ENCODE measurements around the gene TRIM66. TPM values are rescaled to one million over a fixed set of nuclear protein-coding genes. Genes with fewer than 3 reads are reported as not detected.
A peak's percentile ranks its signal among the peaks of the same experiment; 100 is the strongest.

Gene TRIM66
- total and polyA plus RNA-seq, 10 of the 15 experiments (the other 5 are each of a cell fraction or from before 2014, with no cell fraction given) = 1.7 to 14.5 (median 7.4) TPM

DNA sequence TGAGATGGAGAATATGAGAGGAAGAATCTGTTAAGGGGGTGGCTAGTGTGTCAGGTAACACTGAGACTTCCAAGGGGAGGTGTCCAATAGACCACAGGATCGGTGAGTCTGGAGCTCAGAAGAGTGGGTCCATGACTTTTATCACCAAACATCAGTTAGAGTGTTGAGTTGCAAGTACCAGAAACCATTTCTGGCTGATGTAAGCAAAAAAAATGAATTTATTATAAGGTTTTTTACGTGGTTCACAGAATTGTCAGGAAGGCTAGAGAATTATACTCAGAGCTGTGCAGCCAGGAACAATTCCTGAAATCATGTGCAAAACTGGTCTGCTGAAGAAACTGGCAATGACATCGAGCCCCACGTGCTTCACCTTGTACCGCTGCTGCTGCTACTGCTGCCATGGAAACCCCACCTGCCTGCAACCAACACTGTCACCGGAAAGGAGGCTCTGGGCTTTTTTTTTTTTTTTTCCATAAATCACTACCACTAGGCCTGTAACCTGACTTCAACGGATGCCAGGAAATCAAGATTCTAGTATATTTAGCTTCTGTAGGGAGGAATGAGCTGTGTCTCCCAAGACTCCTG lies 71.8 kb downstream of the TRIM66 start:
- peaks cover 0 to 2% of the 10 kb centered on the region in 2 experiments; a peak in 1 of 4 replicates for H3K36me3 ChIP-seq (ENCODE audit: control insufficient read depth in 2 of 2, insufficient read depth in 2 of 2, low read length in 1 of 2)
- no peak overlapping the region for H3K4me2 ChIP-seq (ENCODE audit: control insufficient read depth, insufficient read depth)
- CTCF ChIA-PET = interaction anchor here (1.9 kb wide), 1 partner anchor 349 kb away, joined by 6 read pairs; no protein-coding TSS in a partner anchor
- H3K4me1 ChIP-seq (ENCODE audit: control insufficient read depth, insufficient read depth, low read length) = no peaks in the 10 kb centered on the region
- H3K79me2 ChIP-seq (ENCODE audit: control insufficient read depth, insufficient read depth, low read length) = no peaks in the 10 kb centered on the region
- H3K9me3 ChIP-seq (replicated peaks; ENCODE audit: control insufficient read depth, insufficient read depth, low read length) = no peaks in the 10 kb centered on the region
- H4K20me1 ChIP-seq (ENCODE audit: control insufficient read depth, insufficient read depth) = no peaks in the 10 kb centered on the region
- DNase-seq (ENCODE audit: low read depth, low spot score) (no peak), FAIRE-seq (no peak), ATAC-seq (no peak)
- POLR2A ChIA-PET = interaction anchor here (0.7 kb wide), 1 partner anchor 235 kb away, joined by 3 read pairs; no protein-coding TSS in a partner anchor
- H2AFZ ChIP-seq (ENCODE audit: control insufficient read depth, low read depth, low read length) = no peak overlapping the region
- H3K9ac ChIP-seq (ENCODE audit: control insufficient read depth, insufficient read depth, low read length) = no peak overlapping the region
- no TSS peak for BruUV-seq (replicated peaks)
- TF ChIP-seq BRCA1 (IDR thresholded peaks at IDR 0.05; ENCODE audit: low read depth, low read length) = no peak
- peak; percentile 44 for TF ChIP-seq USF1 (IDR thresholded peaks at IDR 0.05; ENCODE audit: borderline replicate concordance, extremely low read length, insufficient read depth, low read depth, low read length)
- 55% methylated on average over 7 of the region's 7 CpGs for WGBS (ENCODE audit: insufficient coverage, insufficient replicate concordance, low lambda C conversion rate, missing lambda C conversion rate)
- H3K27me3 ChIP-seq (replicated peaks in 1 of 2; ENCODE audit: control insufficient read depth in 2 of 2, insufficient read depth in 2 of 2, low read length in 1 of 2) = no peaks in the 10 kb centered on the region
- no peak overlapping the region for H3K27ac ChIP-seq (ENCODE audit: control insufficient read depth, insufficient read depth)
- SMC1A ChIA-PET (ENCODE audit: uncharacterized antibody, unreplicated experiment) = interaction anchor here (1.0 kb wide), 1 partner anchor 44 kb away, joined by 3 read pairs; no protein-coding TSS in a partner anchor
- intact Hi-C loops (cut with micrococcal nuclease; ENCODE audit: unreplicated experiment) (no loop called here), in situ Hi-C loops (cut with MboI) (no loop called here)
- H3K4me3 ChIP-seq = no peak overlapping the region
- RAD21 ChIA-PET (ENCODE audit: unreplicated experiment) = no interaction called here

- WGBS (ENCODE audit: insufficient coverage, insufficient replicate concordance, low lambda C conversion rate, missing lambda C conversion rate) = 92% methylated on average over 1 of the region's 1 CpG
- in situ Hi-C loops (cut with MboI) = no loop called here
- ChIA-PET RAD21 (ENCODE audit: unreplicated experiment) (no interaction called here), CTCF (interaction anchor here (0.9 to 1.1 kb wide), 2 partner anchors 11 to 14 kb away, joined by 4 to 5 read pairs; partner anchors contain the start of gene STK33), SMC1A (ENCODE audit: uncharacterized antibody, unreplicated experiment) (interaction anchor here (1.0 to 1.9 kb wide), 2 partner anchors 12 to 14 kb away, joined by 3 to 4 read pairs; partner anchors contain the start of gene STK33), POLR2A (no interaction called here)
- DNase-seq (ENCODE audit: low read depth, low spot score) (no peak), ATAC-seq (no peak), FAIRE-seq (no peak)
- H3K36me3 ChIP-seq (ENCODE audit: control insufficient read depth in 2 of 2, insufficient read depth in 2 of 2, low read length in 1 of 2) = peaks cover 0 to 2% of the 10 kb centered on the region in 2 experiments; a peak in 1 of 4 replicates
- no peak overlapping the region for H3K27ac ChIP-seq (ENCODE audit: control insufficient read depth, insufficient read depth)
- no TSS peak for BruUV-seq (replicated peaks)
- H3K9me3 ChIP-seq (replicated peaks; ENCODE audit: control insufficient read depth, insufficient read depth, low read length) = no peaks in the 10 kb centered on the region
- H3K79me2 ChIP-seq (ENCODE audit: control insufficient read depth, insufficient read depth, low read length) = no peaks in the 10 kb centered on the region
- no peak overlapping the region for H2AFZ ChIP-seq (ENCODE audit: control insufficient read depth, low read depth, low read length)
- no peak overlapping the region for H3K4me3 ChIP-seq
- intact Hi-C loops (cut with micrococcal nuclease; ENCODE audit: unreplicated experiment) = loop anchor here (10.0 kb wide), 1 partner anchor 384 kb away; no protein-coding TSS in a partner anchor
- H4K20me1 ChIP-seq (ENCODE audit: control insufficient read depth, insufficient read depth) = no peaks in the 10 kb centered on the region
- no peaks in the 10 kb centered on the region for H3K27me3 ChIP-seq (replicated peaks in 1 of 2; ENCODE audit: control insufficient read depth in 2 of 2, insufficient read depth in 2 of 2, low read length in 1 of 2)
- no peak overlapping the region for H3K4me2 ChIP-seq (ENCODE audit: control insufficient read depth, insufficient read depth)
- no peaks in the 10 kb centered on the region for H3K4me1 ChIP-seq (ENCODE audit: control insufficient read depth, insufficient read depth, low read length)
- no peak overlapping the region for H3K9ac ChIP-seq (ENCODE audit: control insufficient read depth, insufficient read depth, low read length)
- no peak for TF ChIP-seq SMARCA5 (IDR thresholded peaks at IDR 0.05)
- TF ChIP-seq ZBED1 (IDR thresholded peaks at IDR 0.05; ENCODE audit: borderline replicate concordance) = no peak
- TF ChIP-seq IKZF1 (conservative IDR thresholded peaks at IDR 0.05) = no peak
- TF ChIP-seq, protein P1, sequence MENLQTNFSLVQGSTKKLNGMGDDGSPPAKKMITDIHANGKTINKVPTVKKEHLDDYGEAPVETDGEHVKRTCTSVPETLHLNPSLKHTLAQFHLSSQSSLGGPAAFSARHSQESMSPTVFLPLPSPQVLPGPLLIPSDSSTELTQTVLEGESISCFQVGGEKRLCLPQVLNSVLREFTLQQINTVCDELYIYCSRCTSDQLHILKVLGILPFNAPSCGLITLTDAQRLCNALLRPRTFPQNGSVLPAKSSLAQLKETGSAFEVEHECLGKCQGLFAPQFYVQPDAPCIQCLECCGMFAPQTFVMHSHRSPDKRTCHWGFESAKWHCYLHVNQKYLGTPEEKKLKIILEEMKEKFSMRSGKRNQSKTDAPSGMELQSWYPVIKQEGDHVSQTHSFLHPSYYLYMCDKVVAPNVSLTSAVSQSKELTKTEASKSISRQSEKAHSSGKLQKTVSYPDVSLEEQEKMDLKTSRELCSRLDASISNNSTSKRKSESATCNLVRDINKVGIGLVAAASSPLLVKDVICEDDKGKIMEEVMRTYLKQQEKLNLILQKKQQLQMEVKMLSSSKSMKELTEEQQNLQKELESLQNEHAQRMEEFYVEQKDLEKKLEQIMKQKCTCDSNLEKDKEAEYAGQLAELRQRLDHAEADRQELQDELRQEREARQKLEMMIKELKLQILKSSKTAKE (IDR thresholded peaks at IDR 0.05; ENCODE audit: low read depth, poor library complexity, severe bottlenecking) = no peak
- TF ChIP-seq SPI1 (IDR thresholded peaks at IDR 0.05; ENCODE audit: borderline replicate concordance, insufficient read depth, low read depth, low read length) = no peak
- TF ChIP-seq NFIC (IDR thresholded peaks at IDR 0.05; ENCODE audit: low read depth, low read length) = no peak
- TF ChIP-seq CHD1 (IDR thresholded peaks at IDR 0.05; ENCODE audit: low read depth, low read length) = no peak
- TF ChIP-seq MYB (IDR thresholded peaks at IDR 0.05; ENCODE audit: borderline replicate concordance, low read depth, low read length) = no peak
- no peak for TF ChIP-seq STAT1 (conservative IDR thresholded peaks at IDR 0.05)
- no peak for TF ChIP-seq SP1 (IDR thresholded peaks at IDR 0.05; ENCODE audit: low read depth, low read length)
These were observed 73.8 kb downstream of the TRIM66 start for GRCh38 chr11:8608652-8609051.

Data from GM12878 (cell line).